ENCODE measurements around the gene CAMSAP2.

The CAMSAP2 gene

GRCh38 chr1:200738327-200738948 is at the start of gene CAMSAP2:
Gene CAMSAP2, plus strand, starts transcription at chr1:200738893. Its CDS starts 935 bp downstream, at chr1:200739828.
- DNase-seq (ENCODE audit: low read depth): peak; percentile 21

GRCh38 chr1:200692316-200692715 is 46.4 kb upstream of the CAMSAP2 start:
- DNase-seq (ENCODE audit: low read depth): no peak

- DNase-seq (ENCODE audit: low read depth): no peak
Observed at GRCh38 chr1:200693327-200693726, 45.4 kb upstream of the CAMSAP2 start.

- no peak for DNase-seq (ENCODE audit: low read depth)
Observed at GRCh38 chr1:200694738-200695137, 44.0 kb upstream of the CAMSAP2 start.

GRCh38 chr1:200699871-200700270 is 38.8 kb upstream of the CAMSAP2 start:
- no peak for DNase-seq (ENCODE audit: low read depth)

GRCh38 chr1:200704986-200705500 is 33.6 kb upstream of the CAMSAP2 start:
- DNase-seq (ENCODE audit: low read depth): no peak

- no peak for DNase-seq (ENCODE audit: low read depth)
Observed at GRCh38 chr1:200706111-200706814, 32.4 kb upstream of the CAMSAP2 start.

GRCh38 chr1:200707116-200707515 is 31.6 kb upstream of the CAMSAP2 start:
- DNase-seq (ENCODE audit: low read depth): no peak

GRCh38 chr1:200708161-200708560 is 30.5 kb upstream of the CAMSAP2 start:
- no peak for DNase-seq (ENCODE audit: low read depth)

- DNase-seq (ENCODE audit: low read depth): no peak
Observed at GRCh38 chr1:200708769-200709168, 29.9 kb upstream of the CAMSAP2 start.

- DNase-seq (ENCODE audit: low read depth): no peak
Observed at GRCh38 chr1:200710166-200710565, 28.5 kb upstream of the CAMSAP2 start.

GRCh38 chr1:200714504-200715187 is 24.0 kb upstream of the CAMSAP2 start:
- DNase-seq (ENCODE audit: low read depth): no peak

- no peak for DNase-seq (ENCODE audit: low read depth)
Observed at GRCh38 chr1:200720199-200720598, 18.5 kb upstream of the CAMSAP2 start.

- no peak for DNase-seq (ENCODE audit: low read depth)
Observed at GRCh38 chr1:200724064-200724463, 14.6 kb upstream of the CAMSAP2 start.

- DNase-seq (ENCODE audit: low read depth): no peak
Observed at GRCh38 chr1:200727257-200727656, 11.4 kb upstream of the CAMSAP2 start.

- DNase-seq (ENCODE audit: low read depth): no peak
Observed at GRCh38 chr1:200729863-200730262, 8.8 kb upstream of the CAMSAP2 start.

- no peak for DNase-seq (ENCODE audit: low read depth)
Observed at GRCh38 chr1:200731654-200732332, 6.9 kb upstream of the CAMSAP2 start.

GRCh38 chr1:200732438-200732837 is 6.3 kb upstream of the CAMSAP2 start:
- DNase-seq (ENCODE audit: low read depth): no peak

- no peak for DNase-seq (ENCODE audit: low read depth)
Observed at GRCh38 chr1:200733907-200734306, 4.8 kb upstream of the CAMSAP2 start.

- DNase-seq (ENCODE audit: low read depth): no peak
Observed at GRCh38 chr1:200737647-200738291, 924 bp upstream of the CAMSAP2 start.

GRCh38 chr1:200738949-200739651 is 407 bp downstream of the CAMSAP2 start:
- peak; percentile 14 for DNase-seq (ENCODE audit: low read depth)
